H7 (cell line): ENCODE measurements around the gene CASZ1. TPM values are rescaled to one million over a fixed set of nuclear protein-coding genes. Genes with fewer than 3 reads are reported as not detected.

Experiments used
- DNase-seq: peaks from one replicate; pipeline ENCODE4 v3.0.0; 2012
- H3K27me3 ChIP-seq: 2 replicates; pipeline ENCODE4 v1.6.0; 2011; ENCODE audit warnings: mild to moderate bottlenecking, low read length; ENCODE audit not compliant: control insufficient read depth, insufficient read depth
- H3K36me3 ChIP-seq: replicated peaks from 2 replicates; pipeline ENCODE4 v1.5.1; 2011; ENCODE audit warnings: low read length; ENCODE audit not compliant: control insufficient read depth, insufficient read depth
- H3K4me3 ChIP-seq: 2 replicates; pipeline ENCODE4 v1.5.1; 2011; ENCODE audit warnings: low read depth, mild to moderate bottlenecking, control low read depth, low read length, moderate library complexity; ENCODE audit not compliant: insufficient read depth
- total RNA-seq: library from RNA; depleted of rRNA; stranded (reverse); fragments of >200 nt; shearing (Covaris generic); gene quantifications from 2 replicates; pipeline ENCODE4 v1.2.3, GENCODE V29; 2014; rRNA removed

Gene CASZ1
- total RNA-seq, 1 experiment from 2014 or later: 5.0 TPM

DNA sequence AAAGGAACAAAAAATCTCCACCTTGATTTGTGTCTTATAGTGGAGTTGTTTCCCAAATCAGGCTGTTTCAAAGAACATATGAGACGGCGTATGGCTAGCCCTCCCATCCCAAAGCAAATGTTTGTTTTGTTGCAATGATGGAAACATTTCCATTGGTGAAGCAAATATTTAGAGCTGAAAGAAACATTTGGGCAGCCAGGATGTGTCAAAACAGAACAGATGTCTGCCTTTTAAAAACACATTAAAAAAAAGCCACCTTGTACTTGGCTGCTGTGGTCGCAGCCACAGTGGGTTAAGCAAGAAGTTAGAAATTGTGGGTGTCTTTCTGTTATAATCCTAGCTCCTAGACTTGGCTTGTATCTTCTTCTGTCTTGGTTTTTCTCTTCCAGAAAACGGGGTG lies 205.4 kb downstream of the CASZ1 start:
- no peak for DNase-seq
- H3K36me3 ChIP-seq: no peaks in the 10 kb centered on the region
- no peaks in the 10 kb centered on the region for H3K27me3 ChIP-seq
- no peak overlapping the region for H3K4me3 ChIP-seq

DNA sequence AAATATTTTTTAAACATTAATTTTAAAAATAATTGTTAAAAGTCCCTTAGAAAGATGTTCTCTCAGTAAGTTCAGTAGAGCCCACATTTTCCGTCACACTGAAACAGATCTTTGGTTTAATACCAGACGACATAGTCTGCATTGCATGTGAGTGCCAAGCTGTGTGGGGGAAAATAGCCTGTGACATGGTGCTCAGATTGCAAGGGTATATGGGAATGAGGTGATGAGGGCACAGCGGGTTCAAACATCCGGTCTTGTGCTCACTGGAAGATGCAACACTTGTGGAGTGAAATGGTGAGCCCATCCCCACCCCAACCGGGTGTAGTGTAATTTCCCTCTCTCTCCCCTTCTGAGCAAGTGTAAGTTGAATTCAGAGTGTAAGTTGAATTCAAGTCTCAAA lies 207.4 kb downstream of the CASZ1 start:
- no peaks in the 10 kb centered on the region for H3K27me3 ChIP-seq
- H3K4me3 ChIP-seq: no peak overlapping the region

DNA sequence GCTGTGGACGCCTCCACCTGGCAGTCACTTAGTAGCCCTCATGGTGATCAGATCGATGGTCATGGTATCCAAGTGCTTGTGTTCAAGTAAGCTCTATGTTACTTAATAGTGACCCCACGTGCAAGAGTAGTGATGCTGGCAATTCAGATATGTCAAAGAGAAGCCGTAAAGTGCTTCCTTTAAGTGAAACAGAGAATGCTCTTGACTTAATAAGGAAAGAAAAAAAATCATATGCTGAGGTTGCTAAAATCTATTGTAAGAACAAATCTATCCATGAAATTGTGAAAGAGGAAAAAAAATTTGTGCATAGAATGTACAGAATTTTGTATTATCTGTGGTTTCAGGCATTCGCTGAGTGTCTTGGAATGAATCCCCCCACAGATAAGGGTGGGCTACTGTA lies 207.8 kb downstream of the CASZ1 start:
- Histone ChIP-seq H3K4me3 (no peak overlapping the region), H3K36me3 (no peaks in the 10 kb centered on the region), H3K27me3 (no peaks in the 10 kb centered on the region)
- DNase-seq: no peak

More for the DNA sequence above, 207.4 kb downstream of the CASZ1 start:
- H3K36me3 ChIP-seq: no peaks in the 10 kb centered on the region
- DNase-seq: no peak

Other genes starting within 250 kb of the CASZ1 start
- 91.4 and 96.7 TPM in 2 replicates for gene TARDBP, start 216.0 kb upstream of the CASZ1 start, total RNA-seq